Stomach (tissue), 4 donors: Measurements from ENCODE around the gene CACNA2D3.

Source experiments
- EP300 ChIP-seq: sonication (generic); formaldehyde crosslinking; IDR thresholded peaks from one replicate; pipeline ENCODE4 v1.6.1; 2017; ENCODE audit warnings: antibody characterized with exemption
- POLR2A ChIP-seq, 4 donors: fragments of 450-650 bp; IDR thresholded peaks; one replicate each; pipeline ENCODE4 v1.6.1; 2016; ENCODE audit warnings: antibody characterized with exemption in 4 of 4, control low read depth in 2 of 4, mild to moderate bottlenecking in 1 of 4, moderate library complexity in 1 of 4
- POLR2AphosphoS5 ChIP-seq, 3 donors: sonication (generic); formaldehyde crosslinking; IDR thresholded peaks; one replicate each; pipeline ENCODE4 v1.6.1; 2016; ENCODE audit warnings: antibody characterized with exemption in 3 of 3
- TF ChIP-seq, protein P1 (sequence below), 7 experiments: fragments of 450-650 bp in 4 of 7; fragments of 200-600 bp in 3 of 7; sonication (generic) in 3 of 7; IDR thresholded peaks; one replicate each; pipeline ENCODE4 v1.5.1; 2016 to 2019; ENCODE audit warnings: antibody characterized with exemption in 7 of 7, control low read depth in 2 of 7, mild to moderate bottlenecking in 1 of 7

DNA sequence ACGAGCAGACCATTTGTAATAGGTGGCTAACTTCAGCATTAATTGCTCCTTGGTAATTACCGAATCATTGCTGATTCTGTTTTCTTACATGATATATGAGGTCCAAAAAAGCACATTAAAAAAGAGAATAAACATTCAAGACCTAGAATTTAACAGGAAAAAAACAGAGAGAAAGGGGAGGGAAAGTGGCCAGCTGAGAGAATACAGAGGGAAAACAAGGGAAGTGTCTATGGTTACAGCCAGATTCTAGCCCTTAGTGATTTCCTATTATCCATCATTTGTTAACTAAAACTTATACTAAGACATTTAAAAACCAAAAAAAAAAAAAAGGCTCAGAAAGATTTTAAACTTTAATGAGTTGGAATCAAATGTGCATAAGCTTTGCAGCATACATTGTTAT is 636.8 kb downstream of the CACNA2D3 start:
- TF ChIP-seq POLR2A (IDR thresholded peaks at IDR 0.05): no peak
- TF ChIP-seq, protein P1, sequence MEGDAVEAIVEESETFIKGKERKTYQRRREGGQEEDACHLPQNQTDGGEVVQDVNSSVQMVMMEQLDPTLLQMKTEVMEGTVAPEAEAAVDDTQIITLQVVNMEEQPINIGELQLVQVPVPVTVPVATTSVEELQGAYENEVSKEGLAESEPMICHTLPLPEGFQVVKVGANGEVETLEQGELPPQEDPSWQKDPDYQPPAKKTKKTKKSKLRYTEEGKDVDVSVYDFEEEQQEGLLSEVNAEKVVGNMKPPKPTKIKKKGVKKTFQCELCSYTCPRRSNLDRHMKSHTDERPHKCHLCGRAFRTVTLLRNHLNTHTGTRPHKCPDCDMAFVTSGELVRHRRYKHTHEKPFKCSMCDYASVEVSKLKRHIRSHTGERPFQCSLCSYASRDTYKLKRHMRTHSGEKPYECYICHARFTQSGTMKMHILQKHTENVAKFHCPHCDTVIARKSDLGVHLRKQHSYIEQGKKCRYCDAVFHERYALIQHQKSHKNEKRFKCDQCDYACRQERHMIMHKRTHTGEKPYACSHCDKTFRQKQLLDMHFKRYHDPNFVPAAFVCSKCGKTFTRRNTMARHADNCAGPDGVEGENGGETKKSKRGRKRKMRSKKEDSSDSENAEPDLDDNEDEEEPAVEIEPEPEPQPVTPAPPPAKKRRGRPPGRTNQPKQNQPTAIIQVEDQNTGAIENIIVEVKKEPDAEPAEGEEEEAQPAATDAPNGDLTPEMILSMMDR (IDR thresholded peaks at IDR 0.05): no peak
- TF ChIP-seq POLR2AphosphoS5 (IDR thresholded peaks at IDR 0.05): no peak
- no peak for TF ChIP-seq EP300
